PC-3 (cell line): ENCODE data around the gene ARID5B. TPM values are rescaled to one million over a fixed set of nuclear protein-coding genes. Genes with fewer than 3 reads are reported as not detected.

ENCODE experiments used
- ATAC-seq: fragments of 200-7000 bp; cut with Tn5 transposase; 2 replicates; pipeline ENCODE4 v1.9.1; 2020; ENCODE audit warnings: mild to moderate bottlenecking, moderate library complexity
- BruUV-seq: library from RNA; stranded (reverse); fragments of 400-500 nt; replicated peaks from 2 replicates; lab custom pipeline; 2021; lab: Mats Ljungman, UMichigan
- CTCF ChIA-PET: fragments of 300-600 bp; sonication (Branson Sonifier 250); formaldehyde crosslinking; loops from one replicate; lab custom pipeline; 2022; ENCODE audit warnings: antibody characterized with exemption; lab: Charles Lee
- POLR2A ChIA-PET: fragments of 300-600 bp; sonication (Branson Sonifier 250); formaldehyde crosslinking; loops from one replicate; lab custom pipeline; 2022; ENCODE audit warnings: antibody characterized with exemption; ENCODE audit not compliant: unreplicated experiment; lab: Charles Lee
- DNase-seq: peaks from one replicate; pipeline ENCODE4 v3.0.0-alpha.2; 2015
- H2AFZ ChIP-seq: fragments of 300-600 bp; sonication (generic); 2 replicates; pipeline ENCODE4 v1.6.0; 2016; ENCODE audit warnings: antibody characterized with exemption, low read length
- H3F3A ChIP-seq: fragments of 300-600 bp; sonication (generic); one replicate; pipeline ENCODE4 v1.6.0; 2017; ENCODE audit warnings: antibody characterized with exemption, low read length, control low read depth, mild to moderate bottlenecking; ENCODE audit not compliant: unreplicated experiment
- H3K27ac ChIP-seq: fragments of 300-600 bp; sonication (generic); 2 replicates; pipeline ENCODE4 v1.5.1; 2016; ENCODE audit warnings: mild to moderate bottlenecking, low read length
- H3K27me3 ChIP-seq: fragments of 300-600 bp; sonication (generic); 2 replicates; pipeline ENCODE4 v1.6.1; 2016; ENCODE audit warnings: low read length, mixed read lengths
- H3K36me3 ChIP-seq: fragments of 300-600 bp; sonication (generic); 2 replicates; pipeline ENCODE4 v1.6.1; 2016; ENCODE audit warnings: low read depth, mixed run types, low read length, mixed read lengths
- H3K4me1 ChIP-seq: fragments of 300-600 bp; sonication (generic); 2 replicates; pipeline ENCODE4 v1.5.1; 2016; ENCODE audit warnings: low read length; ENCODE audit not compliant: insufficient read depth
- H3K4me2 ChIP-seq: fragments of 300-600 bp; sonication (generic); 2 replicates; pipeline ENCODE4 v1.6.0; 2016; ENCODE audit warnings: low read length
- H3K4me3 ChIP-seq: fragments of 300-600 bp; sonication (generic); 2 replicates; pipeline ENCODE4 v1.5.1; 2016; ENCODE audit warnings: mild to moderate bottlenecking, low read length, mixed read lengths
- H3K79me2 ChIP-seq: fragments of 300-600 bp; sonication (generic); 2 replicates; pipeline ENCODE4 v1.6.1; 2017; ENCODE audit warnings: low read length, mixed read lengths
- H3K9ac ChIP-seq: fragments of 300-600 bp; sonication (generic); 2 replicates; pipeline ENCODE4 v1.6.0; 2016; ENCODE audit warnings: mild to moderate bottlenecking, low read length
- H3K9me2 ChIP-seq: fragments of 300-600 bp; sonication (generic); replicated peaks from 2 replicates; pipeline ENCODE4 v1.6.1; 2016; ENCODE audit warnings: mixed run types, low read length, mixed read lengths
- H3K9me3 ChIP-seq: fragments of 300-600 bp; sonication (generic); 2 replicates; pipeline ENCODE4 v1.6.1; 2016; ENCODE audit warnings: low read length, mixed read lengths
- H4K20me1 ChIP-seq: fragments of 300-600 bp; sonication (generic); 2 replicates; pipeline ENCODE4 v1.6.1; 2016; ENCODE audit warnings: low read length, mixed read lengths
- CTCF ChIP-seq: fragments of 300-600 bp; sonication (generic); conservative IDR thresholded peaks from 2 replicates; pipeline ENCODE4 v1.5.1; 2017; ENCODE audit warnings: antibody characterized with exemption, low read depth, mild to moderate bottlenecking, low read length
- EZH2 ChIP-seq: fragments of 300-600 bp; sonication (generic); IDR thresholded peaks from one replicate; pipeline ENCODE4 v1.6.1; 2017; ENCODE audit warnings: antibody characterized with exemption, mild to moderate bottlenecking, low read length; ENCODE audit not compliant: unreplicated experiment
- EZH2phosphoT487 ChIP-seq: fragments of 300-600 bp; sonication (generic); IDR thresholded peaks from 2 replicates; pipeline ENCODE4 v1.6.1; 2018; ENCODE audit warnings: mild to moderate bottlenecking, antibody characterized with exemption, low read length, borderline replicate concordance
- intact Hi-C: fragments of 100-400 bp; cut with micrococcal nuclease; formaldehyde crosslinking; loops from 2 replicates; pipeline ENCODE4 v1.9.0; 2023
- total RNA-seq: library from RNA; depleted of rRNA; stranded (reverse); fragments of >200 nt; gene quantifications from 2 replicates; pipeline ENCODE4 v1.2.3, GENCODE V29; 2014

Gene ARID5B
- total RNA-seq, 1 experiment from 2014 or later: 26.4 TPM

DNA sequence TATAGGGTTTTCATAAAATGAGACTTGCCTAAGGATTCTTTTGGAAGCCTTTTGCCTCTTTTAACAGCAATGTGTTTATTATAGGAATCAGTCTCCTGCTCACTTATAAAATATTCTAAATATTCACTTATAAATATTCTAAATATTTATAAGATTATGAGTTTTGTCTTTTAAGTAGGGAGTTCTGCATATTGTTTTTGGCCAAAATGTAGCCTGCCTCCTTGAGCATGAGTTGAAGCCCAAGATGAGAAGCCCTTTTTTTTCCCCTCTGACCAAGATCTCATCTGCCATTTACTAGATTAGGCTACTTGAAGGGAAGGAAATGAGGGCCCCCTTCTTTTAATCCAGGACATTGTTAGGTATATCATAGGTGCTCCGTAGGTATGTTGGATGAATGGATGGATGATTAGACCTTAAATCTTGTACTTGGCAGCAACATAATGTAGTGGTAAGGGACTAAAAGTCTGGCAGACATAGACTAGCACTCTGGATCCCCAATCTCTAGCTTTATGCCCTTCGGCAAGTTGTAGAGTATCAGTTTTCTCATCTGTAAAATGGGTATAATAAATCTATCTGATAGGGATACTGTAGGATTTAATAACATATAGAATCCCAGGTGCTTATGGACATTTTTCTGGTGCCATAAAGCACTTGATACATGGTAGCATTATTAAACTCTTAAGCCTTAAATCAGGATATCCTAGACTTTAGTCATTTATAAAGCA, 59.1 kb downstream of the ARID5B start:
- DNase-seq (no peak), ATAC-seq (no peak)
- Histone ChIP-seq H4K20me1 (no peaks in the 10 kb centered on the region), H2AFZ (no peak overlapping the region), H3K9me2 (no peaks in the 10 kb centered on the region), H3K4me2 (no peak overlapping the region), H3K9ac (no peak overlapping the region), H3K36me3 (no peaks in the 10 kb centered on the region), H3K4me3 (no peak overlapping the region), H3K27me3 (no peaks in the 10 kb centered on the region), H3K9me3 (no peaks in the 10 kb centered on the region), H3K79me2 (no peaks in the 10 kb centered on the region), H3F3A (no peaks in the 10 kb centered on the region), H3K27ac (no peak overlapping the region), H3K4me1 (no peaks in the 10 kb centered on the region)
- no TSS peak for BruUV-seq
- ChIA-PET POLR2A (no interaction called here), CTCF (no interaction called here)
- intact Hi-C loops: no loop called here
- TF ChIP-seq CTCF: no peak
- no peak for TF ChIP-seq EZH2phosphoT487
- no peak for TF ChIP-seq EZH2

GRCh38 chr10:61961278-61961677, 59.8 kb downstream of the ARID5B start:
- H3K27me3 ChIP-seq: no peaks in the 10 kb centered on the region
- intact Hi-C loops: no loop called here
- CTCF ChIA-PET: no interaction called here
- POLR2A ChIA-PET: no interaction called here
- no peaks in the 10 kb centered on the region for H3K79me2 ChIP-seq
- no peak overlapping the region for H2AFZ ChIP-seq
- H3K9me3 ChIP-seq: no peaks in the 10 kb centered on the region
- H3K9ac ChIP-seq: no peak overlapping the region
- H3K4me3 ChIP-seq: no peak overlapping the region
- no peaks in the 10 kb centered on the region for H3K9me2 ChIP-seq
- no peak for ATAC-seq
- no peak overlapping the region for H3K27ac ChIP-seq
- no peaks in the 10 kb centered on the region for H3K36me3 ChIP-seq
- TF ChIP-seq EZH2phosphoT487 (no peak), EZH2 (no peak), CTCF (no peak)
- no peak for DNase-seq
- H4K20me1 ChIP-seq: no peaks in the 10 kb centered on the region
- H3K4me1 ChIP-seq: no peaks in the 10 kb centered on the region
- H3F3A ChIP-seq: no peaks in the 10 kb centered on the region
- no peak overlapping the region for H3K4me2 ChIP-seq
- no TSS peak for BruUV-seq

DNA sequence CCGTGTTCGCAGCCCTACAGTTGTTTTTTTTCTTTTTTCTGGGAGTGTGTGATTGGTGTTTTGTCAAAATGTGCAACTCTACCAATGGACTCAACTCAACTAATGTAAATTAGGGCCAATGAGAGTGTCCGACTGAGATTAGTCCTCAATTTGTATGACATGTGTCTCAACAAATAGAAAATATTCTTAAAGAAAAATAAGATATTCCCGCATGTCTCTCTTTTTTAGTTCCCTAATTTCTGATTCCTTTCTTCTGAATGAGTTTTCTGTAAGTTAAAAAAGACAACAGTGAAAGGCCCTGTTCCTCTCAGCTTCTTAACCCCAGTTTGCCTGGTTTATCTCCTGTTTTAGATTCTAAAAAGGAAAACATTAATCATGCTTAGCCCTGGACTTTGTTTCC, 61.5 kb downstream of the ARID5B start:
- no peak overlapping the region for H3K4me3 ChIP-seq
- CTCF ChIA-PET: no interaction called here
- no peak for DNase-seq
- no peaks in the 10 kb centered on the region for H3K27me3 ChIP-seq
- no peak for ATAC-seq
- no peak overlapping the region for H3K4me2 ChIP-seq
- POLR2A ChIA-PET: no interaction called here
- no TSS peak for BruUV-seq
- H3K9me3 ChIP-seq: no peaks in the 10 kb centered on the region
- TF ChIP-seq EZH2 (no peak), EZH2phosphoT487 (no peak), CTCF (no peak)
- H2AFZ ChIP-seq: no peak overlapping the region
- no peaks in the 10 kb centered on the region for H3K4me1 ChIP-seq
- no peaks in the 10 kb centered on the region for H3K79me2 ChIP-seq
- no peaks in the 10 kb centered on the region for H3F3A ChIP-seq
- intact Hi-C loops: no loop called here
- no peak overlapping the region for H3K9ac ChIP-seq
- H3K36me3 ChIP-seq: no peaks in the 10 kb centered on the region
- no peaks in the 10 kb centered on the region for H3K9me2 ChIP-seq
- H4K20me1 ChIP-seq: no peaks in the 10 kb centered on the region
- no peak overlapping the region for H3K27ac ChIP-seq
